IPS DF 19.7 (cell line): ENCODE results near the gene RAD21L1.
"Not testable (repeated sequence)": the region's sequence is repeated elsewhere in the genome, so short reads cannot be mapped to it uniquely, and the experiment has no call there.

ENCODE experiments used
- DNase-seq: peaks from one replicate; pipeline ENCODE4 v3.0.0-alpha.2; 2013; ENCODE audit warnings: low read depth, low spot score

Gene RAD21L1

GRCh38 chr20:1199212-1199873, 26.5 kb upstream of the RAD21L1 start:
- no peak for DNase-seq

DNA sequence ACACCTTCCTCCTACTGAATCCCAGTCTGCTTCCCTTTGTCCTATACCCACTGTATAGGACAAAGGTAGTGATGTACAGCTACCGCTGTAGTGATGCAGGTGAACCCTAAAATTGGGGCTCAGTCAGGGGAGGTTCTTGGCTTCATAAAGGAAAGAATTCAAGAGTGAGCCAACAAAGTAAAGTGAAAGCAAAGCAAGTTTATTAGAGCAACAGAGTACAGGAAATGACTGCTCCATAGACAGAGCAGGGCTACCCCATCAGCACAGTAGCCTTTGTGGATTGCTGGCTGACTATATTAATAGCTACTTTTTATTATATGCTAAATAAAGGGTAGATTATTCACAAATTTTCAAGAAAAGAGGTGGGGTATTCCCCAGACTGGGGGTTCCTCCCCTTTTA, 25.9 kb upstream of the RAD21L1 start:
- no peak for DNase-seq

DNA sequence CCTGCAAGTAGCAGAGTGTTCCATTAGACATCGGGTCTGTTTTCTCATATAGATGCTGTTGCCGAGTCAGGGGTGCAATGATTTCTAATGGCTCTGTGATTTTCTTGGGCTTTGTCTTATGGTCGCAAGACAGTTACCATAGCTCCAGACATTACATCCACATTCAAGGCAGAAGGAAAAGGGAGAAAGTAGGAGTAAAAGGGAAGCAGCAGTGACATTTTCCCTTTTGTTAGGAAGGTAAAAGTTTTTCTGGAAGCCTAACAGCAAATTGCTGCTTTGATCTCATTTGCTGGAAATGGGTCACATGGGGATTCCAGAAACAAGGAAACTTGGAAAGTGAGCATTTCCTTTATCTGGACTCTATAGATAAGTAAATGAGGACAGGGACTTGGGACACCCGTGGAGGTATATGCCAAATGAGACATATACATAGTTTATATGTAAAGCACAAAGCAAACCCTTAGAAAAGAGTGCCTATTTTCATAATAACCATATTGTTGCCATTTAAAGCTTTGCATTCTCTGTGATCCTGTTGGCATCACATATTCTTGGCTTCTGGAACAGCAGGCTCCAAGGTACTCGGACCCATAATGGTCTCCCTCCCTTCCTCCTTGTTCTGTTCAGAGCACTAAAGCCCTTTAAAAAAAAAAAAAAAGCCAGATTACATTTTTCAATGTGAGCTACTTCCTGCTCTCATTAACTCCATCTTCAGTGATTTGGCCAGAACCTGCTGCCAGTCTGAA, 22.9 kb upstream of the RAD21L1 start, which contains the start of gene C20orf202:
C20orf202 (plus strand) TSS at position 693 of the 743 bp plus-strand sequence. CDS start 132 bp downstream, outside the sequence.
- DNase-seq, result no peak

DNA sequence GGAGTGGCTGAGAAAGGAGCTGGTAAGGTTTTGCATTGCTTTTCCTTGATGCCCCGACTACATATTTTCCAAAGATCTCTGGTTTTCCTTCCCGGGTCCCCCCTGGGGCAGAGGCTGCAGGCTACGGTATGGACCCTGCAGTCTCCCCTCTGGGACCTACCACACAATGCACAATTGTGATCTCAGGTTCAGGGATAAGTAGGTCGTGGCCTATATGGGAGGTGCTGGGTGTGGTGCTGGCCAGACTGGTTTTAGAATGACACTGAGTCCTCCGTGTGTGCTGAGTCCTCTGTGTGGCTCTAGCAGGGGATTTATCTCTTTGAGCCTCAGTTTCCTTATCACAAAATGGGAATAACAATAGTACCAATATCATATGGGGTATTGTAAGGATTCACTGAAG, 22.2 kb upstream of the RAD21L1 start:
- DNase-seq, result no peak

DNA sequence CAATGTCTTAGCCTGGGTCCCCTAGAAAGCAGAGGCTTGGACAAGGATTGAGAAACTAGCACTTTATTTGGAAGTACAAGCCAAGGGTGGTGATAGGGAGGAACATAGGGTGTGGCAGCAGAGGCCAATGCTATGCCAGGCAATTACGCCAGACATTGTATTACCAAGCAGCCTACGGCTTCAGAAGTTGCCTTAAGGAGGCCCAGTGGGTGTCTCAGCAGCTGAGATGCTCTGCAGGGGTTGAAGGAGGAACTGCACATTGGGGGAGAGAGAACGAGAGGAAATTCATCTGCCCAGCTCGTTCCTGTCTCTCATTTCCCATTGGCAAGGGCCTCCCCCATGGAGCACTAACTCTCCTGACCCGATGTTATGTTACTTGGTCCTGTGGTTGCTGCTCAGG, 21.7 kb upstream of the RAD21L1 start:
- no peak for DNase-seq

DNA sequence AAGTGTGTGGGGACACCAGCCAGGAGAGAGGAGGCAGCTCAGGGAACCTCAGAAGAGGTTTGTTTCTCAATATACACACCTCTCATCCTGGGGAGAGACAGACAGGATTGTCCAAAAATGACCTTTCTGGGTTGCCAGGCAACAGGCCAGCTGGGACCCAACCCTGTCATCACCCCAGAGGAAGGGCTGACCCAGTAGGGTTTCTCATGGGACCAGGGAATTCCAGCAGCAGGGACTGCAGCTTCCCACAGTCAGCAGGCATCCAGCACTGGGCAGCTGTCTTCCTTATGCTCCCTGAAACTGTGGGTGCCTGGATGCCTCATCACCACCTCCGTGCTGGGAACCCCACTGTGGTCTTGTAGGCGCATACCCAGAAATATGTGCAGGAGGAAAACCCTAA, 21.3 kb upstream of the RAD21L1 start:
- DNase-seq, result no peak

- DNase-seq, result no peak
Measured at GRCh38 chr20:1205802-1206201, 20.0 kb upstream of the RAD21L1 start.

GRCh38 chr20:1206366-1207148, 19.3 kb upstream of the RAD21L1 start:
- DNase-seq, result no peak

GRCh38 chr20:1207293-1207878, 18.5 kb upstream of the RAD21L1 start:
- no peak for DNase-seq

DNA sequence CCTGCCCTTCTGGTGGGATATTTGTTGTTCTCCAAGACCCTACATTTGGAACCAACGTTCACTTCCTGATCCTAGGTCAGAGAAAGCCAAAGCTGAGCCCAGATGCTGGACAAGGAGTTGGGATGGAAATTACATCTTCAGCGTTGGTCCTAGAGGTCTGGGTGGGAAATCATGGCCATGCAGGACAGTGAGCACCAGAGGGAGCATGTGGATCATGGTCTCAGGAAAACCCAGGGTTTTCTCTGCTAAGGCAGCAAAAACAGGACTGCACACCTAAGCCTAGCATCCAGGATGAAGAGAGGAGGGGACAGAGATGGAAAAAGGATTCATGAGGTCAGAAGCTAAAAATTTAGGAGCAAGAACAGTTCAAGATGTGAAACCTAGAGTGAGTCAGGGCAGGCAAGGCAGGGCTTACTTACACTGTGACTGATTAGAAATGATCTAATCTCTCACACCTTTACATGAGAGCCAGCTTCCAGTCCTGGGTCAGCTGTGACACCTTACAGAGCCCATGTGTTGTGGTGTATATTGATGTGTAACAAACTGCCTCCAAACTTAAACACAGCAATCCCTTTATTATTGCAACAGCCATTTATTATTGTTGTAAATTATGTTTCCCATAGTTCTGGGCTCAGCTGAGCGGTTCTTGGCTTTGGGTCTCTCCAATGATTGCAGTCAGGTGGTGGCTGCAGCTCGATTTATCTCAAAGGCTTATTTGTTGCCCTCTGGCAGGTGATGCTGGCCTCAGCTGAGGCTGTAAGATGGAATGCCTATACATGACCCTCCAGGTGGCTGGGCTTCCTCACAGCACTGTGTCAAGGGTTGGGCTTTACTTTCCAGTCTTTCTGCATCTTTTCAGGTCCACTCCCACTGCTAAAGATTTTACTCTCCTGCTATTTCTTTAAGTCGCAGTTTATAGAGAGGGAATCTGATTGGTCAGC, 16.1 kb upstream of the RAD21L1 start:
- no peak for DNase-seq

- DNase-seq, result no peak
Measured at GRCh38 chr20:1210501-1210900, 15.3 kb upstream of the RAD21L1 start.

DNA sequence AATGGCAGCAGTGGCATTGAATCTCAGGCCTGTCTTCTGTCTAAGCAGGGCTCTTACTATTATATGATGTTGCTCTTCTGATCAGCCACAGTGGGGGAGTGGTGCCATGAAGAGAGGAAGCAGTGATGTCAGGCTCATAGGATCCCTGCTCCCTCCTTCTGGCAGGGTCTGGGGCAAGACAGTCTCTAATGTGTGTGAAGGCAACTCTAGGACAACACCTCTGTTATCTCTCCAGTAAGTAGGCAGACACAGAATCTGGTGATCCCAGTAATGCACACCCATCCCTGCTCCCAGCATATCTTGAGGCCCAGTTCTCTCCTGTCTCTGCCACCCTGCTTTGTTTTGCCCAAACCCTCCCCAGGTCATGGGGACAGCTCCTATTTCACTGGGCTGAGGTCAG, 13.8 kb upstream of the RAD21L1 start:
- DNase-seq, result no peak

DNA sequence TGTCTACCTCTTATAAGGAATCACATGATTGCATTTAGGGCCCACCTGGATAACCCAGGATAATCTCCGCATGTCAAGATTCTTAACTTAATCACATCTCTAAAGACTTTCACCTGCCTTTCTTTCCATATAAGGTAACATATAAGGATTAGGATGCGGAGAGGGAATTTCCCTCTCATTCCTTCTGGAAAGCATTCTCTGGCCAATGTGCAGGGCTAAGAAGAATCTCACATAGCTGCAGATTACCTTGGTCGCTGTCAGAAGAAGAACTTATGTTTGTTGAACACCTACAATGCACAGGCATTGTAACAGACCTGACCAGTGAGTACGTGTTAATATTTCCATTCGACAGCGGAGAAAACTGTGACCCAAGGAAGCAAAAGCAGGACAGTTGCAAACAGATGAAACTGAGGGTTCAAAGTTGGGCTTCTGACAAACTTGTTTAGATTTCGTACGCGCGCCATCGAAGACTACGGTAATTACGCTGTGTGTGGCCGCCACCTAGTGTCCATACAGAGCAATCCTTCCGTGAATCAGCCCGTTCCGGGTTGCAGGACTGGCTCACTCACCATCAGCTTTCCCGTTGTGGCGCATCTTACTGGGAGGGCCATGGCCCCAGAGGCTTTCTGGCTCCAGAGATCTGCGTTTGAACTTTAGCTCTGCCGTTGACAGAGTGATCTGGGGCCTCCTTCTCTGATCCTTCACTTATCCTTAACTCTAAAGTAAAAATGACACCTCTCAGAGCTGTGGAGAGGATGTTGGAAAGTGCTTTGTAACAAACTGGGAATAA, 13.0 kb upstream of the RAD21L1 start:
- DNase-seq, result peak; percentile 57

DNA sequence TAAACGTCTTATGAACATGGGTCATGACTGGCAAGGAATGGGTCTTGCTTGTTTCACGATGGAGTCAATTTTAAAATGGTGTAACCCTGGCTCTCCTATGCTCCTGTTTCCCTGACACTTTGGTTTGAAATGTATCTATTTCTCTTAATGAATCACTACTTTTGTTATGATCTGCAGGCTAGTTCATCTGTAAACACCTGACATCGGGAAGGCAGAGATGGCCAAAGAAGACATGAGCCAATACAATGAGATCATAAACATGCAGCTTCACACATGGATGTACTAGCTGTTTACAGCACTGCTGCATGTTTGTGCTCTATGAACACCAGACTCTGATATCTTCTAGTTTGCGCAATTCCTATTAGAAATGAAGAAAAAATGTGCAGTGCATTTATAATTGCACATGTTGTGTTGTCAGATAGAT, 11.0 kb upstream of the RAD21L1 start:
- DNase-seq, result no peak

DNA sequence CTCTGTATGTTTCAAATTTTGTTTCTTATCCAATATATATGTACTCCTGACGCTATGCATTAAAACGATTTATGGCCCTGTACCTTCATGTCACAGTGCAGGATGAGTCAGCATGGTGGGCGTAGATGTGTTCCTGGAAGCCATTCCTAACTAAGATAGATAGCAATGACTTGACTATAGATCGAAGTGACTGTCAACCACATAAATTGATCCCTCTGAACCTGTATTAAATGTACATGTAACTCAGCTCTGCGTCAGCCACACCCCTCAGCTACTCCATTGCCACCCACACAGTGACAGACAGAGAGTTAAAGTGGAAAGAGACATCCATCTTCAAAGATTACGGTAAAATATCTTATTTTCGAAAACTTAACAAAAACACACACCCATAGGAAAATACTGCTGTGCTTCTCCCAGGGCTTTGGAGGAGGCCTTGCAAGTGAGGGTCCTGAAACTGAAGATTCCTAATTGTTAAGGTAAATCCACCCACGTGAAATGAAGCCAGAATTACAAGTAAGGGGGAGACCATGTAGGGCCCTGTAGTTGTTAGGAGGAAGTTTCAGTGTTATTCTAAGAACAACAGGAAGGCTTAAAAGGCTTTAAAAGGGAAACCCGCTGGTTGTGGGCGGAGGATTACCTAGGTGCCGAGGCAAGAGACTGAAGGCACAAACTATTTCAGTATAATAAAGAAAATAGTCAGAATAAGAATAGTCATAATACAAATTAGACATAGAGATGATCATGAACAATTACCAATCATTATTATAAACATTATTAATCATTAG, 10.3 kb upstream of the RAD21L1 start:
- no peak for DNase-seq

DNA sequence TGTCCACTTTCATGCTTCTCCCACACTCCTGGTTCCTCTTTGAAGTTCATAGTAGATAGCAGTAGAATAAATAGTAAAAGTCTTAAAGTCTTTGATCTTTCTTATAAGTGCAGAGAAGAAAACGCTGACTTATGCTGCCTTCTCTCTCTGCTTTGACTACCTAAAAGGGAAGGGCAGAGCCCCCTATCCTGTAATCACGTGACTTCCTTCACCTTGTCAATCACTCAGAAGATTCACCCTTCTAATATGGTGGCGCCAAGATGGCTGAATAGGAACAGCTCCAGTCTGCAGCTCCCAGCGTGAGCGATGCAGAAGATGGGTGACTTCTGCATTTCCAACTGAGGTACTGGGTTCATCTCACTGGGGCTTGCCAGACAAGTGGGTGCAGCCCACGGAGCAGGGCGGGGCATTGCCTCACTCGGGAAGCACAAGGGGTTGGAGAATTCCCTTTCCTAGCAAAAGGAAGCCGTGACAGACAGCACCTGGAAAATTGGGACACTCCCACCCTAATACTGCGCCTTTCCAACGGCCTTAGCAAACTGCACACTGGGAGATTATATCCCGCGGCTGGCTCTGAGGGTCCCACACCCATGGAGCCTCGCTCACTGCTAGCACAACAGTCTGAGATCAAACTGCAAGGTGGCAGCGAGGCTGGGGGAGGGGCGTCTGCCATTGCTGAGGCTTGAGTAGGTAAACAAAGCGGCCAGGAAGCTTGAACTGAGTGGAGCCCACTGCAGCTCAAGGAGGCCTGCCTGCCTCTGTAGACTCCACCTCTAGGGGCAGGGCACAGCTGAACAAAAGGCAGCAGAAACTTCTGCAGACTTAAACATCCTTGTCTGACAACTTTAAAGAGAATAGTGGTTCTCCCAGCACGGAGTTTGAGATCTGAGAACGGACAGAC, 9.1 kb upstream of the RAD21L1 start:
- DNase-seq, result not testable (repeated sequence)

GRCh38 chr20:1222750-1223149, 3.1 kb upstream of the RAD21L1 start:
- not testable (repeated sequence) for DNase-seq

DNA sequence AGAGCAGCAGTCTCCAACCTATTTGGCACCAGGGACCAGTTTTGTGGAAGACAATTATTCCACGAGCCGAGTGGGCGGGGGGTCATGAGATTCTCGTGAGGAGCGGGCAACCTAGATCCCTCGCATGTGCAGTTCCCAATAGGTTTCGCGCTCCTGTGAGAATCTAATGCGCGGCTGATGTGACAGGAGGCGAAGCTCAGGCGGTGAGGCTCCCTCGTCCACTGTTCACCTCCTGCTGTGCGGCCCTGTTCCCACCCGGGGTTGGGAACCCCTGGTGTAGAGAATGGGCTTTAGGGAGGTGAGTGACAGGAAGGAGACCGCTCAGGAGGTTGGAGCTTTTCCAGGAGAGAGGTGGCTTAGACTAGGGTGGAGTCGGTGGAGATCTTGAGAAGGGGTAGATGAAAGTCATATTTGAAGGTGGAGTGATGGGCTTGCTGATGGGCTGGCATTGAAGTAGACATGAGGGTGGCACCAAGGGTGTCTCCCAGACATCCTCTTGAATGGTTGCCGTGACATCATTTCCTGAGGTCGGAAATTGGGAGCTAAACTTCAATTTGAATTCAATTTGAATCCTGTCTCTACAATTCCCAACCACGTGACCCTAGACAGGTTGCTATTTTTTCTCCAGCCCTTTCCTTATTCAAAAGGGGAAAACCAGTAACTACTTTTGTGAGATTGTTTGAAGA, 1.5 kb upstream of the RAD21L1 start:
- no peak for DNase-seq
